ENCODE data around the gene IFRD2. TPM values are rescaled to one million over a fixed set of nuclear protein-coding genes. Genes with fewer than 3 reads are reported as not detected.

The IFRD2 gene
- total and polyA plus RNA-seq, 2 experiments from 2014 or later: 80.8 to 91.5 TPM

- Mint-ChIP-seq H3K27ac (no peak within 1 kb of the TSS), H3K36me3 (ENCODE audit: low read depth) (no peaks in the 10 kb centered on the region), H3K4me1 (peaks cover 18% of the 10 kb centered on the region), H3K4me3 (no peak within 1 kb of the TSS), H3K9me3 (no peaks in the 10 kb centered on the region), H3K27me3 (ENCODE audit: insufficient read depth, low read depth, poor library complexity) (peaks cover 38% of the 10 kb centered on the region)
- Histone ChIP-seq H3K4me1 (ENCODE audit: insufficient read depth) (peaks cover 3% of the 10 kb centered on the region; the same call in 1 of the 2 replicates), H2AFZ (no peak within 1 kb of the TSS), H3K4me2 (no peak within 1 kb of the TSS), H3K9me2 (ENCODE audit: insufficient read depth) (no peaks in the 10 kb centered on the region), H3K27me3 (ENCODE audit: insufficient read depth) (peaks cover 47% of the 10 kb centered on the region), H3K79me2 (replicated peaks; ENCODE audit: insufficient read depth) (no peaks in the 10 kb centered on the region), H3F3A (replicated peaks; ENCODE audit: low read depth) (peaks cover 10% of the 10 kb centered on the region; the same call in 1 of the 2 replicates), H3K36me3 (ENCODE audit: insufficient read depth) (no peaks in the 10 kb centered on the region), H3K4me3 (no peak within 1 kb of the TSS), H3K27ac (ENCODE audit: low read depth) (no peak within 1 kb of the TSS), H4K20me1 (replicated peaks; ENCODE audit: insufficient read depth) (no peaks in the 10 kb centered on the region; the same call in 1 of the 2 replicates)
- DNase-seq (ENCODE audit: low spot score): no peak
- no peak for ATAC-seq
- TF ChIP-seq ETS1 (IDR thresholded peaks at IDR 0.05) (no peak), CREB1 (CRISPR knock-in tag; IDR thresholded peaks at IDR 0.05; ENCODE audit: low read depth) (no peak), NANOG (IDR thresholded peaks at IDR 0.05; ENCODE audit: borderline replicate concordance) (no peak), ZNF114 (CRISPR knock-in tag; IDR thresholded peaks at IDR 0.05) (no peak), STAT1 (IDR thresholded peaks at IDR 0.05; ENCODE audit: unreplicated experiment) (no peak), EZH2 (IDR thresholded peaks at IDR 0.05; ENCODE audit: low read depth, unreplicated experiment) (no peak), REST (IDR thresholded peaks at IDR 0.05; ENCODE audit: unreplicated experiment) (no peak), JUNB (IDR thresholded peaks at IDR 0.05; ENCODE audit: unreplicated experiment) (no peak), POLR2AphosphoS5 (IDR thresholded peaks at IDR 0.05; ENCODE audit: low read depth) (no peak), ZNF331 (CRISPR knock-in tag; IDR thresholded peaks at IDR 0.05; ENCODE audit: low read depth) (no peak)
- TF ChIP-seq, protein P1, sequence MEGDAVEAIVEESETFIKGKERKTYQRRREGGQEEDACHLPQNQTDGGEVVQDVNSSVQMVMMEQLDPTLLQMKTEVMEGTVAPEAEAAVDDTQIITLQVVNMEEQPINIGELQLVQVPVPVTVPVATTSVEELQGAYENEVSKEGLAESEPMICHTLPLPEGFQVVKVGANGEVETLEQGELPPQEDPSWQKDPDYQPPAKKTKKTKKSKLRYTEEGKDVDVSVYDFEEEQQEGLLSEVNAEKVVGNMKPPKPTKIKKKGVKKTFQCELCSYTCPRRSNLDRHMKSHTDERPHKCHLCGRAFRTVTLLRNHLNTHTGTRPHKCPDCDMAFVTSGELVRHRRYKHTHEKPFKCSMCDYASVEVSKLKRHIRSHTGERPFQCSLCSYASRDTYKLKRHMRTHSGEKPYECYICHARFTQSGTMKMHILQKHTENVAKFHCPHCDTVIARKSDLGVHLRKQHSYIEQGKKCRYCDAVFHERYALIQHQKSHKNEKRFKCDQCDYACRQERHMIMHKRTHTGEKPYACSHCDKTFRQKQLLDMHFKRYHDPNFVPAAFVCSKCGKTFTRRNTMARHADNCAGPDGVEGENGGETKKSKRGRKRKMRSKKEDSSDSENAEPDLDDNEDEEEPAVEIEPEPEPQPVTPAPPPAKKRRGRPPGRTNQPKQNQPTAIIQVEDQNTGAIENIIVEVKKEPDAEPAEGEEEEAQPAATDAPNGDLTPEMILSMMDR (conservative IDR thresholded peaks at IDR 0.05; ENCODE audit: low read depth in 2 of 2): no peak
- TF ChIP-seq, protein P2, sequence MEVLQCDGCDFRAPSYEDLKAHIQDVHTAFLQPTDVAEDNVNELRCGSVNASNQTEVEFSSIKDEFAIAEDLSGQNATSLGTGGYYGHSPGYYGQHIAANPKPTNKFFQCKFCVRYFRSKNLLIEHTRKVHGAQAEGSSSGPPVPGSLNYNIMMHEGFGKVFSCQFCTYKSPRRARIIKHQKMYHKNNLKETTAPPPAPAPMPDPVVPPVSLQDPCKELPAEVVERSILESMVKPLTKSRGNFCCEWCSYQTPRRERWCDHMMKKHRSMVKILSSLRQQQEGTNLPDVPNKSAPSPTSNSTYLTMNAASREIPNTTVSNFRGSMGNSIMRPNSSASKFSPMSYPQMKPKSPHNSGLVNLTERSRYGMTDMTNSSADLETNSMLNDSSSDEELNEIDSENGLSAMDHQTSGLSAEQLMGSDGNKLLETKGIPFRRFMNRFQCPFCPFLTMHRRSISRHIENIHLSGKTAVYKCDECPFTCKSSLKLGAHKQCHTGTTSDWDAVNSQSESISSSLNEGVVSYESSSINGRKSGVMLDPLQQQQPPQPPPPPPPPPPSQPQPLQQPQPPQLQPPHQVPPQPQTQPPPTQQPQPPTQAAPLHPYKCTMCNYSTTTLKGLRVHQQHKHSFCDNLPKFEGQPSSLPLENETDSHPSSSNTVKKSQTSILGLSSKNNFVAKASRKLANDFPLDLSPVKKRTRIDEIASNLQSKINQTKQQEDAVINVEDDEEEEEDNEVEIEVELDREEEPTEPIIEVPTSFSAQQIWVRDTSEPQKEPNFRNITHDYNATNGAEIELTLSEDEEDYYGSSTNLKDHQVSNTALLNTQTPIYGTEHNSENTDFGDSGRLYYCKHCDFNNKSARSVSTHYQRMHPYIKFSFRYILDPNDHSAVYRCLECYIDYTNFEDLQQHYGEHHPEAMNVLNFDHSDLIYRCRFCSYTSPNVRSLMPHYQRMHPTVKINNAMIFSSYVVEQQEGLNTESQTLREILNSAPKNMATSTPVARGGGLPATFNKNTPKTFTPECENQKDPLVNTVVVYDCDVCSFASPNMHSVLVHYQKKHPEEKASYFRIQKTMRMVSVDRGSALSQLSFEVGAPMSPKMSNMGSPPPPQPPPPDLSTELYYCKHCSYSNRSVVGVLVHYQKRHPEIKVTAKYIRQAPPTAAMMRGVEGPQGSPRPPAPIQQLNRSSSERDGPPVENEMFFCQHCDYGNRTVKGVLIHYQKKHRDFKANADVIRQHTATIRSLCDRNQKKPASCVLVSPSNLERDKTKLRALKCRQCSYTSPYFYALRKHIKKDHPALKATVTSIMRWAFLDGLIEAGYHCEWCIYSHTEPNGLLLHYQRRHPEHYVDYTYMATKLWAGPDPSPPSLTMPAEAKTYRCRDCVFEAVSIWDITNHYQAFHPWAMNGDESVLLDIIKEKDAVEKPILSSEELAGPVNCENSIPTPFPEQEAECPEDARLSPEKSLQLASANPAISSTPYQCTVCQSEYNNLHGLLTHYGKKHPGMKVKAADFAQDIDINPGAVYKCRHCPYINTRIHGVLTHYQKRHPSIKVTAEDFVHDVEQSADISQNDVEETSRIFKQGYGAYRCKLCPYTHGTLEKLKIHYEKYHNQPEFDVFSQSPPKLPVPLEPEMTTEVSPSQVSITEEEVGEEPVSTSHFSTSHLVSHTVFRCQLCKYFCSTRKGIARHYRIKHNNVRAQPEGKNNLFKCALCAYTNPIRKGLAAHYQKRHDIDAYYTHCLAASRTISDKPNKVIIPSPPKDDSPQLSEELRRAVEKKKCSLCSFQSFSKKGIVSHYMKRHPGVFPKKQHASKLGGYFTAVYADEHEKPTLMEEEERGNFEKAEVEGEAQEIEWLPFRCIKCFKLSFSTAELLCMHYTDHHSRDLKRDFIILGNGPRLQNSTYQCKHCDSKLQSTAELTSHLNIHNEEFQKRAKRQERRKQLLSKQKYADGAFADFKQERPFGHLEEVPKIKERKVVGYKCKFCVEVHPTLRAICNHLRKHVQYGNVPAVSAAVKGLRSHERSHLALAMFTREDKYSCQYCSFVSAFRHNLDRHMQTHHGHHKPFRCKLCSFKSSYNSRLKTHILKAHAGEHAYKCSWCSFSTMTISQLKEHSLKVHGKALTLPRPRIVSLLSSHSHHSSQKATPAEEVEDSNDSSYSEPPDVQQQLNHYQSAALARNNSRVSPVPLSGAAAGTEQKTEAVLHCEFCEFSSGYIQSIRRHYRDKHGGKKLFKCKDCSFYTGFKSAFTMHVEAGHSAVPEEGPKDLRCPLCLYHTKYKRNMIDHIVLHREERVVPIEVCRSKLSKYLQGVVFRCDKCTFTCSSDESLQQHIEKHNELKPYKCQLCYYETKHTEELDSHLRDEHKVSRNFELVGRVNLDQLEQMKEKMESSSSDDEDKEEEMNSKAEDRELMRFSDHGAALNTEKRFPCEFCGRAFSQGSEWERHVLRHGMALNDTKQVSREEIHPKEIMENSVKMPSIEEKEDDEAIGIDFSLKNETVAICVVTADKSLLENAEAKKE (CRISPR knock-in tag; IDR thresholded peaks at IDR 0.05): no peak
These were observed 13.4 kb downstream of the IFRD2 start, which contains the start of gene LSMEM2 for GRCh38 chr3:50278880-50279224. TSS of gene LSMEM2 (plus strand) at chr3:50279087. CDS start at chr3:50279114, 27 bp downstream.

Data from GM23338 (cell line).